Pancreas (tissue), 10 donors: ENCODE measurements around the gene POMP. TPM values are rescaled to one million over a fixed set of nuclear protein-coding genes. Genes with fewer than 3 reads are reported as not detected.

Experiments used
- ATAC-seq, 4 donors: fragments of 200-7000 bp; cut with Tn5 transposase; one replicate each; pipeline versions ENCODE4 v1.8.0 to v1.9.1; 2020; ENCODE audit warnings: mild to moderate bottlenecking in 4 of 4, moderate library complexity in 4 of 4
- DNase-seq, 6 donors: peaks; one replicate each; pipeline ENCODE4 v3.0.0-alpha.2; 2020
- FAIRE-seq: peaks from 2 replicates; lab custom pipeline; 2012; peaks lifted over from hg19 to GRCh38; lab: Jason Lieb, UNC
- H3K27ac ChIP-seq, 4 donors: fragments of 200-600 bp; sonication (generic); 1 replicate in 3 of 4; 2 replicates in 1 of 4; pipeline versions ENCODE4 v1.5.0 to v1.8.0; 2020
- H3K27me3 ChIP-seq, 4 donors: fragments of 200-600 bp; one replicate each; pipeline ENCODE4 v1.8.0; 2021
- H3K36me3 ChIP-seq, 3 donors: fragments of 200-600 bp; sonication (generic) in 1 of 3; one replicate each; pipeline versions ENCODE4 v1.5.0 to v1.8.0; 2020 to 2021
- H3K4me1 ChIP-seq, 3 donors: fragments of 200-600 bp; one replicate each; pipeline ENCODE4 v1.8.0; 2021
- H3K4me3 ChIP-seq, 4 donors: fragments of 200-600 bp; sonication (generic) in 2 of 4; one replicate each; pipeline versions ENCODE4 v1.5.0 to v1.8.0; 2020 to 2021
- H3K9me3 ChIP-seq, 4 donors: fragments of 200-600 bp; one replicate each; pipeline ENCODE4 v1.8.0; 2021
- WGBS, 2 donors: extraction: QIAGEN DNeasy Blood & Tissue Kit; methylation state at CpG; one replicate each; pipeline ENCODE4 v1.1.7; 2013; 5-methylcytosine and 5-hydroxymethylcytosine counted together
- intact Hi-C, 3 donors: fragments of 100-400 bp; cut with DNase I; formaldehyde crosslinking; loops; one replicate each; pipeline versions ENCODE4 v1.11.1 to v1.14.2; 2022
- polyA plus RNA-seq, 2 donors: library from polyadenylated mRNA; stranded (reverse); fragments of 200-250 nt; gene quantifications; one replicate each; pipeline ENCODE4 v1.2.3, GENCODE V29; 2013
- total RNA-seq, 6 donors: library from RNA; stranded (reverse); fragmentation: NEBNext Ultra II Directional in 4 of 6; extraction: Animal tissue kit (Norgen Biotek cat#: 25700) in 4 of 6; gene quantifications; one replicate each; pipeline versions ENCODE4 v1.2.1 to v1.2.4, GENCODE V29; 2021 to 2023
- TF ChIP-seq, protein P1 (sequence below), 4 donors: fragments of 200-600 bp; sonication (generic) in 3 of 4; IDR thresholded peaks; one replicate each; pipeline versions ENCODE4 v1.5.0 to v1.8.0; 2021; ENCODE audit warnings: antibody characterized with exemption in 4 of 4
- donor health status: healthy with polysubstance abuse.
- donor health status: DM: no; HTN: no; CAD: no; lungs with moderate emphysema.
- donor health status: DM: no; HTN: no; CAD: no.
- donor health status: control.
- donor health status: control.
- donor health status: Bipolar disorder and iron deficiency.
- donor health status: DM: yes; HTN: yes; CAD: no.
- donor health status: DM: no; HTN: no; CAD: no.
- donor health status: DM: no; HTN: no; CAD: no.
- donor health status: DM: yes; HTN: yes; CAD: no.

The POMP gene
- total and polyA plus RNA-seq, 8 donors = 13.9 to 39.5 (median 21.9) TPM

DNA sequence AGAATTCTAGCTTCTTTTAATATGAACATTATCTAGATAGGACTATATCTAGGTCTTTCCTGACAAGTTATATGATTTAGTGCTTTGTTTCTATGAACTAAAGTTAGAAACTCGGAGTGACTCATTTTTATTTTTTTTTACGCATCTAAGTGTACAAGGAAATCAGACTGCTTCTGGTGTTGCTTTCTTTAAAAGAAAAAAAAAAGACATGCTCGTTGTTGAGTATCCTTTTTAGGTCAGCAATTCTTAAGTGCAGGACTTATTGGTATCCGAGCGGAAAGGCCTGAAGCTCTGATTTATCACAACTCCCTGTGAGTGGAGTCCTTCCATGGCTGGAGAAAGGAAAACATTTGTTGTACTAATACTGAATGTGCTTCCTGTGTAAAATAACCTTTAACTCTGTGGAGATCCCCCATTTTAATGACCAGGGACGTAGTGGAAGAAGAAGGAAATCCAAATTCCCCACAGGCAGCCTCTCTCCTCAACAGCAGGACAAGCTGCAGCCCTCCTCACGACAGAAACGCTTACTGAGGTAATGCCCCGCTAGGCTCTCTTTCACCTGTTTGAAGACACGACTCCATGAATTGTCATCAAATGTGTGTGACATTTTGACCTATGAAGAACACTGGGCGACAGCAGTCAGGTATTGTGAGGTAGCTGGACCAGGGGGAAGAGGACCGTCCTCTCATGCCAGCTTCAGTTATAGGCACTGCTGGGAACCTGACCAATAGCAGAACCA lies 17.9 kb upstream of the POMP start:
- H3K27ac ChIP-seq = no peak overlapping the region
- H3K9me3 ChIP-seq = no peaks in the 10 kb centered on the region
- no peaks in the 10 kb centered on the region for H3K36me3 ChIP-seq
- 59 to 72% methylated on average over 12 of the region's 12 CpGs for WGBS, 2 donors
- no peak for ATAC-seq
- H3K4me3 ChIP-seq = no peak overlapping the region
- FAIRE-seq = no peak
- H3K27me3 ChIP-seq = no peaks in the 10 kb centered on the region
- TF ChIP-seq, protein P1, sequence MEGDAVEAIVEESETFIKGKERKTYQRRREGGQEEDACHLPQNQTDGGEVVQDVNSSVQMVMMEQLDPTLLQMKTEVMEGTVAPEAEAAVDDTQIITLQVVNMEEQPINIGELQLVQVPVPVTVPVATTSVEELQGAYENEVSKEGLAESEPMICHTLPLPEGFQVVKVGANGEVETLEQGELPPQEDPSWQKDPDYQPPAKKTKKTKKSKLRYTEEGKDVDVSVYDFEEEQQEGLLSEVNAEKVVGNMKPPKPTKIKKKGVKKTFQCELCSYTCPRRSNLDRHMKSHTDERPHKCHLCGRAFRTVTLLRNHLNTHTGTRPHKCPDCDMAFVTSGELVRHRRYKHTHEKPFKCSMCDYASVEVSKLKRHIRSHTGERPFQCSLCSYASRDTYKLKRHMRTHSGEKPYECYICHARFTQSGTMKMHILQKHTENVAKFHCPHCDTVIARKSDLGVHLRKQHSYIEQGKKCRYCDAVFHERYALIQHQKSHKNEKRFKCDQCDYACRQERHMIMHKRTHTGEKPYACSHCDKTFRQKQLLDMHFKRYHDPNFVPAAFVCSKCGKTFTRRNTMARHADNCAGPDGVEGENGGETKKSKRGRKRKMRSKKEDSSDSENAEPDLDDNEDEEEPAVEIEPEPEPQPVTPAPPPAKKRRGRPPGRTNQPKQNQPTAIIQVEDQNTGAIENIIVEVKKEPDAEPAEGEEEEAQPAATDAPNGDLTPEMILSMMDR (IDR thresholded peaks at IDR 0.05) = no peak
- H3K4me1 ChIP-seq = peaks cover 0 to 2% (median 0%) of the 10 kb centered on the region in 3 donors
- no peak for DNase-seq
- intact Hi-C loops = no loop called here

DNA sequence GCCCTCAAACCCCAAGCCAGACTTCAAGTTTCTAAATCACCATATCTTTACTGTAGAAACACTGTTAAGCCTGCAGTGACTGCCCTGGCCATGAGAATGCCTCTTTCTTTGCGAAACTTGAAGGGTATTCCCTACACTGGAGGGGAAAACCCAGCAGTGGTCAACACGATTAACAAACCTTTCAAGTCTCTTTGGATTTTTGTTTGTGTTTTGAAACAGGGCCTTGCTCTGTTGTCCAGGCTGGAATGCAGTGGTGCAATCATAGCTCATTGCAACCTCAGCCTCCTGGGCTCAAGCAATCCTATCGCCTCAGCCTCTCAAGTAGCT lies 17.4 kb upstream of the POMP start:
- no peaks in the 10 kb centered on the region for H3K9me3 ChIP-seq
- WGBS, 2 donors = 63 to 70% methylated on average over 3 of the region's 3 CpGs
- DNase-seq (no peak), ATAC-seq (no peak), FAIRE-seq (no peak)
- H3K27ac ChIP-seq = no peak overlapping the region
- H3K36me3 ChIP-seq = no peaks in the 10 kb centered on the region
- no peaks in the 10 kb centered on the region for H3K27me3 ChIP-seq
- TF ChIP-seq, protein P1 (IDR thresholded peaks at IDR 0.05) = no peak
- H3K4me3 ChIP-seq = no peak overlapping the region
- H3K4me1 ChIP-seq = peaks cover 0 to 2% (median 0%) of the 10 kb centered on the region in 3 donors
- intact Hi-C loops = no loop called here

DNA sequence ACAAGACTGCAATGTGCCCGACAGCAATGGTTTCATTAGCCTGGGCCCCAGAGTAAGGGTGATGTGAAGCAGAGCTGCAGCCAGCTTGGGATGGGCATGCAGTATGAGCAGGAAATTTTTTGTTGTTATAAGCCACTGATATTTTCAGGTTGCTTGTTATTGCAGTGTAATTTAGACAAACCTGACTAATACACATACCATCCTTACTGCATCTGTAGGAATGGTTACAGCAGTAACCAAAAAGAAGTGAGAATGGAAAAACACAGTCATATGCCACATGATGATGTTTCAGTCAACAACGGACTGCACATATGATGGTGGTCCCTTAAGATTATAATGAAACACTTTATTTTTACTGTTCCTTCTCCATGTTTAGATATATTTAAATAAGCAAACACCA lies 8.6 kb upstream of the POMP start:
- H3K27ac ChIP-seq = no peak overlapping the region
- intact Hi-C loops = no loop called here
- 95% methylated on average over 2 of the region's 2 CpGs for WGBS, 2 donors
- no peaks in the 10 kb centered on the region for H3K36me3 ChIP-seq
- ATAC-seq = no peak
- H3K27me3 ChIP-seq = no peaks in the 10 kb centered on the region
- TF ChIP-seq, protein P1 (IDR thresholded peaks at IDR 0.05) = no peak
- no peak overlapping the region for H3K4me3 ChIP-seq
- H3K4me1 ChIP-seq = no peaks in the 10 kb centered on the region
- FAIRE-seq = no peak
- H3K9me3 ChIP-seq = no peaks in the 10 kb centered on the region
- DNase-seq = no peak

DNA sequence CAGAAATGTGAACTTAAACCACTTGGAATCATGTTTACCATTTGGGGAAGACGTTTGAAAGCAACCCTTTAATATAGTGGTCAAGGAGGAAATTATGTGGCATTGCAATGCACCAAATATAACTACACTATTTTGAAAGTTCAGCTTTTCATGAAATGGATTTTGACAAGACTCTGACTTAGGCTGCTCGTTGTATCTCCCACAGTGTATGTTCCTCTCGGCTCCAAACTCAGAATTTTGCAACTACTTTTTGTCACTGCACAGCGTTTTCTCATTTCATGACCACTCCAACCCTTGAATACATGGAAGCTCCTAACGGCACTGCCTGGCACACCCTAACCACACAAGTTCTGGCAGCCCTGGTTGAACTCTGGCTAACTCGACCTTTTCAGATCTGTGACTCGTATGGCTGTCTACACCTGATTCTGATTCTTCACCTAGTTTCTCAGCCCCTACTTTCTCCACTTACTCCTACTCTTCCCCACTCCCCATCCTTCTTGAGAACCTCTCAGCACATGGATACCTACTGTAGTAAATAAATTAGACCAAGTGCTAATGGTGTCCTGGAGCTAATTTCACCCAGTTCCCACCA lies 7.0 kb upstream of the POMP start:
- DNase-seq (no peak), FAIRE-seq (no peak), ATAC-seq (no peak)
- Histone ChIP-seq H3K27me3 (no peaks in the 10 kb centered on the region), H3K4me1 (no peaks in the 10 kb centered on the region), H3K9me3 (no peaks in the 10 kb centered on the region), H3K36me3 (no peaks in the 10 kb centered on the region), H3K4me3 (no peak overlapping the region), H3K27ac (no peak overlapping the region)
- TF ChIP-seq, protein P1 (IDR thresholded peaks at IDR 0.05) = no peak
- WGBS, 2 donors = 74 to 81% methylated on average over 7 of the region's 7 CpGs
- intact Hi-C loops = no loop called here

DNA sequence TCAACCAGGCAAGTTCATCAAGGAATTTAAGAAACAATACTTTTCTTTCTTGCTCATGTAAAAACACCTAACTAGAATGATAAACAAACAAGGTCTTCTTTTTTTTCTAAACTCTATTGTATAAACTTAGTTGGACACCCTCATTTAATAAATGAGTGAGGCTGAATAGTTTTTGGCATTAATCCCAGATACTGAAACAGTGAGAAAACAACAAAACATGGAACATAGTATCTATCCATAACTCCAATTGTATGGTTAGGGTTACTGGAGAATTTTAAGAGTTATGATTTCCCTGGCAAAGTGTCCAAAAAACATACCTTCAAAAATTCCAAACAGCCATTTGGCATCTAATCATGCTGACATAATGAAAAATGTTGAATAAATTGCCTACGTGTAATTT lies 5.8 kb upstream of the POMP start:
- no peak for DNase-seq
- ATAC-seq = no peak
- H3K9me3 ChIP-seq = no peaks in the 10 kb centered on the region
- intact Hi-C loops = no loop called here
- TF ChIP-seq, protein P1 (IDR thresholded peaks at IDR 0.05) = no peak
- no peak overlapping the region for H3K27ac ChIP-seq
- H3K4me1 ChIP-seq = peaks cover 0 to 8% (median 6%) of the 10 kb centered on the region in 3 donors
- FAIRE-seq = no peak
- 44 to 54% methylated on average over 1 of the region's 1 CpG for WGBS, 2 donors
- H3K4me3 ChIP-seq = no peak overlapping the region
- H3K36me3 ChIP-seq = no peaks in the 10 kb centered on the region
- H3K27me3 ChIP-seq = no peaks in the 10 kb centered on the region
